Mucosa of descending colon (tissue), 3 donors: ENCODE measurements around the gene DAPK1. TPM values are rescaled to one million over a fixed set of nuclear protein-coding genes. Genes with fewer than 3 reads are reported as not detected.

Experiments
- ATAC-seq: fragments of 200-7000 bp; cut with Tn5 transposase; one replicate; pipeline ENCODE4 v1.9.1; 2020; ENCODE audit warnings: mild to moderate bottlenecking, moderate library complexity
- DNase-seq, 3 donors: peaks; one replicate each; pipeline ENCODE4 v3.0.0-alpha.2; 2020
- H3K36me3 ChIP-seq: fragments of 200-600 bp; one replicate; pipeline ENCODE4 v1.8.0; 2021; ENCODE audit warnings: low read depth, mild to moderate bottlenecking
- H3K4me1 ChIP-seq: fragments of 200-600 bp; one replicate; pipeline ENCODE4 v1.8.0; 2021; ENCODE audit warnings: low read depth, mild to moderate bottlenecking
- H3K4me3 ChIP-seq: fragments of 200-600 bp; one replicate; pipeline ENCODE4 v1.8.0; 2021; ENCODE audit warnings: mild to moderate bottlenecking
- H3K9me3 ChIP-seq: fragments of 200-600 bp; one replicate; pipeline ENCODE4 v1.8.0; 2021; ENCODE audit warnings: mild to moderate bottlenecking
- CTCF ChIP-seq: fragments of 200-600 bp; IDR thresholded peaks from one replicate; pipeline ENCODE4 v1.8.0; 2022; ENCODE audit warnings: antibody characterized with exemption, mild to moderate bottlenecking
- intact Hi-C, 2 donors: fragments of 100-400 bp; cut with DNase I in 1 of 2; cut with micrococcal nuclease in 1 of 2; formaldehyde crosslinking; loops; one replicate each; pipeline versions ENCODE4 v1.11.0 to v1.11.1; 2022; cut with DNase I, micrococcal nuclease
- total RNA-seq, 3 donors: library from RNA; stranded (reverse); fragmentation: NEBNext Ultra II Directional in 2 of 3; extraction: Animal tissue kit (Norgen Biotek cat#: 25700) in 2 of 3; gene quantifications; one replicate each; pipeline versions ENCODE4 v1.2.1 to v1.2.4, GENCODE V29; 2021 to 2023
- donor health status: DM: no; HTN: no; CAD: no; lungs with moderate emphysema.
- donor health status: DM: no; HTN: no; CAD: no.
- donor health status: DM: no; HTN: yes; CAD: no.

DAPK1 gene
- total RNA-seq, 3 donors from 2014 or later = 22.2 to 98.7 (median 25.9) TPM

GRCh38 chr9:87685441-87685840 is 187.8 kb downstream of the DAPK1 start:
- TF ChIP-seq CTCF = no peak
- Histone ChIP-seq H3K9me3 (no peaks in the 10 kb centered on the region), H3K36me3 (no peaks in the 10 kb centered on the region), H3K4me3 (no peak overlapping the region), H3K4me1 (no peaks in the 10 kb centered on the region)
- intact Hi-C loops = no loop called here
- DNase-seq = no peak
- no peak for ATAC-seq

GRCh38 chr9:87685871-87686519 is 188.3 kb downstream of the DAPK1 start:
- no peak for TF ChIP-seq CTCF
- intact Hi-C loops = no loop called here

GRCh38 chr9:87686520-87687090 is 188.9 kb downstream of the DAPK1 start:
- intact Hi-C loops = no loop called here
- Histone ChIP-seq H3K36me3 (no peaks in the 10 kb centered on the region), H3K9me3 (no peaks in the 10 kb centered on the region), H3K4me1 (no peaks in the 10 kb centered on the region), H3K4me3 (no peak overlapping the region)
- no peak for DNase-seq
- no peak for TF ChIP-seq CTCF
- no peak for ATAC-seq

More at GRCh38 chr9:87685871-87686519, 188.3 kb downstream of the DAPK1 start:
- no peak overlapping the region for H3K4me3 ChIP-seq
- DNase-seq (peak in 1 of 3 donors; percentile 24), ATAC-seq (peak; percentile 48)
- H3K36me3 ChIP-seq = no peaks in the 10 kb centered on the region
- H3K4me1 ChIP-seq = no peaks in the 10 kb centered on the region
- H3K9me3 ChIP-seq = no peaks in the 10 kb centered on the region

GRCh38 chr9:87687207-87687606 is 189.5 kb downstream of the DAPK1 start:
- intact Hi-C loops = no loop called here
- no peaks in the 10 kb centered on the region for H3K36me3 ChIP-seq
- no peak for TF ChIP-seq CTCF
- ATAC-seq (no peak), DNase-seq (no peak)
- no peaks in the 10 kb centered on the region for H3K9me3 ChIP-seq
- H3K4me3 ChIP-seq = no peak overlapping the region
- no peaks in the 10 kb centered on the region for H3K4me1 ChIP-seq

GRCh38 chr9:87694236-87694755 is 196.6 kb downstream of the DAPK1 start:
- Histone ChIP-seq H3K4me1 (no peaks in the 10 kb centered on the region), H3K9me3 (no peaks in the 10 kb centered on the region), H3K4me3 (no peak overlapping the region), H3K36me3 (no peaks in the 10 kb centered on the region)
- no peak for TF ChIP-seq CTCF
- ATAC-seq (no peak), DNase-seq (no peak)
- intact Hi-C loops = no loop called here
